AML-193 (cell line): ENCODE data around the gene CNTNAP1.
"Not testable (repeated sequence)": the region's sequence is repeated elsewhere in the genome, so short reads cannot be mapped to it uniquely, and the experiment has no call there.

ENCODE experiments used
- DNase-seq, 2 experiments: peaks; one replicate each; lab custom pipeline; 2025; lab: John Stamatoyannopoulos, UW

Gene CNTNAP1

GRCh38 chr17:42740699-42741098, 58.4 kb downstream of the CNTNAP1 start:
- no peak for DNase-seq

- not testable (repeated sequence) for DNase-seq
Measured at GRCh38 chr17:42742916-42743315, 60.6 kb downstream of the CNTNAP1 start.

GRCh38 chr17:42743595-42744282, 61.4 kb downstream of the CNTNAP1 start:
- no peak for DNase-seq

- DNase-seq, result peak; percentile 54 to 55
Measured at GRCh38 chr17:42744283-42744805, 62.0 kb downstream of the CNTNAP1 start.

- DNase-seq, result peak; percentile 92 to 93
Measured at GRCh38 chr17:42744806-42745617, 62.7 kb downstream of the CNTNAP1 start, which contains the start of gene EZH1. Gene EZH1 (minus strand): TSS chr17:42745040. CDS start chr17:42728941, 16,099 bp downstream.

GRCh38 chr17:42748202-42748907, 66.0 kb downstream of the CNTNAP1 start:
- DNase-seq, result no peak

- DNase-seq, result no peak
Measured at GRCh38 chr17:42748908-42749798, 66.8 kb downstream of the CNTNAP1 start.
